Frontal cortex (tissue), 4 donors: ENCODE measurements around the gene STK17B. TPM values are rescaled to one million over a fixed set of nuclear protein-coding genes. Genes with fewer than 3 reads are reported as not detected.

Experiments
- DNase-seq, 2 donors: peaks; one replicate each; pipeline ENCODE4 v3.0.0; 2012; ENCODE audit warnings: low spot score in 2 of 2
- FAIRE-seq: peaks from 2 replicates; lab custom pipeline; 2012; peaks lifted over from hg19 to GRCh38; lab: Jason Lieb, UNC
- total RNA-seq: library from RNA; depleted of rRNA; stranded (reverse); fragments of >200 nt; gene quantifications from one replicate; pipeline ENCODE4 v1.2.3, GENCODE V29; 2014
- donor health status: control.
- donor health status: control.
- donor health status: control.

STK17B gene
- total RNA-seq, 1 donor from 2014 or later: 6.1 TPM

DNA sequence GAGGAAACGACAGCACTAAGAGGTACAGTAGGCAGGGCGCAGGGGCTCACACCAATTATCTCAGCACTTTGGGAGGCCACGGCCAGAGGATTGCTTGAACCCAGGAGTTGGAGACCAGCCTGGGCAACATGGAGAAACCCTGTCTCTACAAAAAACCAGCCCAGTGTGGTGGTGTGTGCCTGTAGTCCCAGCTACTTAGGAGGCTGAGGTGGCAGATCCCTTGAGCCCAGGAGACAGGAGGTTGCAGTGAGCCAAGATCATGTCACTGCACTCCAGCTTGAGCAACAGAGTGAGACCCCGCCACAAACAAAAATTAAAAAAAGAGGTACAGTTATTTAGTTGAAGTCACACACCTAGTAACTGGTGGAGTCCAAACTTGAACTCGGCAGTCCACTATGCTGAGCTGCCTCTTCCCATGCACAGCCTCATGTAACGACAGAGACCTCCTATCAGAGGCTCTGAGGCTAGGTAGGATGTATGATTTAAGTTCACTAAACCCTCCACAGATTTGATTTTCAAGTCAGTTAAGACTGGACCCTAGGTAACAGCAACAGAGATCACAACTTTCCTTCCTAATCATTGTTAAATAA is 8.7 kb downstream of the STK17B start:
- no peak for DNase-seq
- FAIRE-seq: no peak

DNA sequence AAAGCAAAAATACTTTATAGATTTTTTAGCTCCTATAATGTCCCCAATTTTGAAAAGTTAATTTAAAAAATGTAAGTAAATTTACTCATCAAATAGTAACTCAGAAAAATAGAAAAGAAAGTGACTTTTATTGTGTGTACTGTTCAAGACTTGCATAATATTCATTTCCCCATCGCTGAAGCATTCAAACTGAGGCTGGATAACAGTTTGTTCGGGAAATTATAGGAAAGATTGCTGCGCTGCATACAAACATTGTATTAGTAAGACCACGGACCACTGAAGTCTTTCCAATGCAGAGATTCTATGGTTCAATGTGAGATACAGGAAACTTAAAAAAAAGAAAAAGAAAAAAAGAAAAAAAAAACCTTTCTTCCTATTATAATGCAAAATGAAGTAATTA is 10.4 kb downstream of the STK17B start:
- no peak for FAIRE-seq
- DNase-seq: no peak

DNA sequence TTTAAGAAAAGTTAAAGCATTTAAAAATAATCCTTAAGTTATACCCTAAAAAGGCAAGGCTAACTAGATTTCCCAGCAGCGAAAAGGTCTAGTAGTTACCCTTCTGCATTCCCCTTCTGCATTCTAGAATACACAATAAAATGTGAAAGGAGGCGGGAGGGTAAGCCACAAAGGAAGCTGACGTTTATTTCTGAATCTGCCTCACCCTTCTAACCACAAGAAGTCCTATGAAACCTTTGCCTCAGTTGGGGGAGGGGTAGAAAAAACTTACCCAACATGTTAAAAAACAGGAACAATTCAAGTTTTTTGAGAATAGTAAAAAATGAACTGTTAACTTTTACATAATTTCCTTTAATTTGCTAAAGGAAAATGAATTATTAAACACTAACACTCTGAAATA is 11.3 kb downstream of the STK17B start:
- peak; percentile 21 for FAIRE-seq
- DNase-seq: no peak

DNA sequence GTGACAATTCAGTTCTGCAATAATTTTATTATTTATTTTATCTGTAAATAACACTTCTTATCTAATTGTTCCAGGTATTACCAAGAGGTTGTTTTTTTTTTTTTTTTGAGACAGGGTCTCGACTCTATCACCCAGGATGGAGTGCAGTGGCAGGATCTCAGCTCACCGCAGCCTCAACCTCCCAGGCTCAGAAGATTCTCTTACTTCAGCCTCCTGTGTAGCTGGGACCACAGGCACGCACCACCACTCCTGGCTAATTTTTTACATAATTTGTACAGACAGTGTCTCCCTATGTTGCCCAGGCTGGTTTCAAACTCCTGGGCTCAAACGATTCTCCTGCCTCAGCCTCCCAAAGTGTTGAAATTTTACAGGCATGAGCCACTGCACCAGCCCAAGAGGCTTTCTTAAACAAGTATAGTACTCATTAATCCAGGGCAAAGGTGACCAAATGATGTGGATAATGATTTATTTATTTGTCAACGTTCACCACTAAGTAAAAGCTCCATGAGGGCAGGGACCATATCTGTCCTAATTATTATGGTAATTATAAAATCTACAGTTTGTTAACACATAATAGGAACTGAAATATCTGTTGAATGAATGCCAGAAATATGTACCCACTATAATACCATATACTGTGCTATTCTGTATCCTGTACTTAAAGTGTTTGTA is 12.0 kb downstream of the STK17B start:
- DNase-seq: no peak
- no peak for FAIRE-seq

DNA sequence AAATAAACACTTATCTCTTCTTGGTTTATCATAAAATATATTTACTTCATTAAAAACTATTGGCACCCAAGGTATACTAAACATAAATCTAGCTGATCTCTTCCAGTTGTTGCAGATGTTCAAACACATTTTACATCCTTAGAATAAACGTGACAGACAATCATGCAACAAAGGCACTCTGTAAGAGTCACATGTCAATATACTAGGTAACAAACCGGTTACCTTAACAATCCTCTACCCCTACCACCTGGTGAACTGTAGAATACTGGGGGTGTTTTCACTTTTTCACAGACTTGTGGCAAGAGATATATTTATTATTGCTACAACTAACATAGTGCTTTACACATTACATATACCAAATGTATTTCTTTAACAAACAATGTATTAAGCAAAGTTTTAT is 15.8 kb downstream of the STK17B start:
- FAIRE-seq: no peak
- no peak for DNase-seq

DNA sequence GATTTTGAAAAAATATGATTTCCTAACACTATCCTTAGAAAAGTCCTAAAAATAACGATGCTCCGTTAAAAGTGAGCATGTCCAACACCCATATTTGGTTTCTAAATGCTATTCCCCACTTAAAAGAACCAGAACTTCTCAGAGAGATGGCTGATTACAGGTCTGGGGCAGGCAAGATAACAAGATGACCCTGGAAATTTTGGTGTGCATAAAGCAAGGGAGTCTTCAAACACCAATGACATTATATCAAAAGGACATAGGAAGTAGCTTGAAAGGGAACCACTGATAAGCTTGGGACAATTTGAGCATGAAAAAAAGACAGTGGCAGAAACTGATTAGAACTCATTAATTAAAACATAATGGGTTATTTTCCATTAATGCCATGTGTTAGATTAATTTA is 17.9 kb downstream of the STK17B start:
- no peak for DNase-seq
- FAIRE-seq: no peak

DNA sequence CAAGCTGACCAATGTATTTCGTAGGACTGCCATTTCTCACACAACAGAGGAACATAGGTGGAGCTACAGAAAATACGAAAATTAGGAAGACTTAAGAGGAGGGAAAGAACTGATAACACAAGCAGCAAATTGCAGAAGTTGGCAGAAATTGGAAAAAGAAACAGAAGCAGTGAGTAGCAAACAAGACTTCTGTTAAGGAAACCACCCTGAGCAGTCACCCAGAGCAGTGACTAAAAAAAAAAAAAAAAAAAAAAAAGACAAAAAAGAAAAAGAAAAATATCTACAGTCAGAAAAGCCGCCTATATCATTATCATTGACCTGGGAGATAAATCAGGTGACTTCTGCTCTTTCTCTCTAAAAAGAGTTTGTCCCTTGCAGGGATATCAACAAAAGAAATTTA is 21.4 kb downstream of the STK17B start:
- DNase-seq (no peak), FAIRE-seq (no peak)

DNA sequence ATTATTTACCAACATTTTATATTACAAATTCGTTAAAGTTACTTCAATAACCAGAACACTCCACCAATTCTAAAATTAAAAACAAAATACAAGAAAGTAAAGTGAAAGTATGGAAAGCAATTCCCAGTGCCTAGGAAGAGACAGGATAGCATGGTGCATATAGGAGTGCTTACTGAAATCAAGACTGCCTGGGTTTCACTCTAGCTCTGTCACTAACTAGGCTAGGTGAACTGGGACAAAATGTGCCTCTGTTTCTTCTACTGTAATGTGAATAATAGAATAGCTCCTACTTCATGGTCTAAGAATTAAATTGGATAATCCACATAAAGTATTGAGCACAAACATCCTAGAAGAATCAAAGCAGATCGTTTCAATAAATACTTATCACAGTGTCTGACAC is 22.6 kb downstream of the STK17B start:
- DNase-seq (no peak), FAIRE-seq (no peak)

DNA sequence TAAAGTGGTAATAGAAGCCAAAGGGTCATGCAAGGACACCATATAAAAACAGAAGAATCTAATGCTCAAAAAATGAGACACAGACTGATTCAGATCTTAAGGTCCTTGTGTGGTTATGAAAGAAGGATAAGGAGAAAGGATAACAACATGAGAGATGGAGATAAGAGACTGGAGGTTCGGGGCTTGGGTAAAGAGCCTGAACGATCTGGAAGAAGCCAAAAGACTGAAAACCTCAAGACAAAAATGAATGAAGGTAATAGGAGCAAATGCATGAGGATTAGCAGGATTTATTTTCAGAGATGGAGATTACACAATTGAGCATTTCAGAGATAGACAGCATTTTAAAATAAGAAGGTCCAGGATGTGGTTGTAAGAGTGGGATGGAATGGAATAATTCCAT is 26.1 kb downstream of the STK17B start:
- FAIRE-seq (no peak), DNase-seq (no peak)

DNA sequence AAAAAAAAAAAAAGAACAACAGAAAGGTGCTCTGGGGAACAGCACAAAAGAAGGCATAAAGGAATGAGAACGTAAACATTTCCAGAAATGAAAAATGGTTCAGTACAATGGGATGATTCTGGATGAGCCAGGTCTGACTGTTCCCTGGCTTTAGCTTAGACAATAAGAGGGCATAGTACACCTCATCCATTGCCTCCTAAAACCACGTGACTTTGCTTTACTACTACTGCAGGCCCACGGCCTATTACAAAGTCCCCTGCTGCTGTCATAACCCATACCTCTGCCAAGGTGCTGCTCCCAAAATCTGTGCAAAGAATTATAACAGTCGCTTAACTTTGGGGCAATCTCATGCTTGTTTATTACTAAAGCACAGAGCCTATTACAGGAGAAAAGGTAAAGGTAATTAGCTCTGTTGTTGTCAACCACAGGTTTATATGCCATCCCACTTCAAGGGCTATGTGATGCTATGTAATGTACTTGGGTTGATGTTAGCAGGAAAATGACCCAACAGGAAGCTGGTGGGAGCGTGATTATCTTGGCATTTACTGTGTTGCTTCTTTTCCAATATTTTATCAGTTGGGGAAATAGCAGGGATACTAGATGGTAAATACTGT is 26.8 kb downstream of the STK17B start:
- FAIRE-seq: no peak
- DNase-seq: no peak

DNA sequence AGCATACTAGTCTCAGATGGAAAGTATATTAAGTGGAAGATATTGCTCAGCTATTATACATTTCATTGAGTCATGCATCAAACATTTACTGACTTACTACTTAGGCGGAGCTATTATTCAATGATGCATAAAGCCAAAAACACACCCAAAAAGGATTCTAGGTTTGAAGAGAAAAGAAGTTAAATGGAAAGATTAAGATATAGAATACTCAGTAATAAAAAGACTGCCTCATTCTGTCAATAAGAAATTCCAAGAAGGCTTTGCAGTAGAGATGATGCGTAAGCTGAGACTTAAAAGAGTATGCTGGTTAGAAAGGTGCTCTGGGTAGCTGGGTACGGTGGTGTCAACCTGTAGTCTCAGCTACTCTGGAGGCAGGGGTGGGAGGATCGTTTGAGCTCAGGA is 27.6 kb downstream of the STK17B start:
- DNase-seq (no peak), FAIRE-seq (no peak)

DNA sequence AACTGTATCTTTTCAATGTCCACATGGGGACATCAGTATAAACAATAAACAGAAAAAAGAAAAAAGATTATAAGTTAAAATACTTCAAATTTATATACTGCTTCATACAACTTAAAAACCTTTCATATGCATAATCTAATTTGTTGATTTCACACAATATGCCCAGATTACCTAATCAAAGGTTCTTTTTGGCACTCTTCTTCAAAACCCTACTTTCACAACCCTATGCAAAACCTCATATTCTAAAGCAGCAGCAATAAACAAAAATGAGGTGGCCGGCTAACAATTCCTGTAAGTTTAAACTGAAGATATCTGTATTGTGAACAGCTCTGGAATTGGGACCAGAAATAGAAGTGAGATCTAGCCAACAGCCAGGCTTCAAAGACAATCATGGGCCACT is 28.6 kb downstream of the STK17B start:
- DNase-seq: no peak
- FAIRE-seq: no peak

DNA sequence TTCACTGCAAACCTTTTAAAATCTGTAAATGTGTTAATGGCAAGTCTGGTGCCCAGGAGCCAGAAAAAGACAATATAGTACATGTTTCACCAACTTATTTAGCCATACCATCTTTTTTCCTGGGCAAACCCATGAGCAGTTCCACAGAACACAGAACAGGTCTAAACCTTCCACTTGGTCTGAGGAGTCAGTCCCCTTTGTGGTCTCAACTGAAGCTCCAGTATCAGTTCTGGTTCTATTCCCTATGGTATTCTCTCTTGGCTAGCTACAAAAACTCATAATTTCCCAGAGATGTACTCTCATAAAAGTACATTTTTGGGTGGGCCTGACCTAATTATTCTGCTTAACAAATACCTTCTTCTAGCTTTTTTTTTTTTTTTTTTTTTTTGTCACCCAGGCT is 31.2 kb downstream of the STK17B start:
- DNase-seq (no peak), FAIRE-seq (no peak)

DNA sequence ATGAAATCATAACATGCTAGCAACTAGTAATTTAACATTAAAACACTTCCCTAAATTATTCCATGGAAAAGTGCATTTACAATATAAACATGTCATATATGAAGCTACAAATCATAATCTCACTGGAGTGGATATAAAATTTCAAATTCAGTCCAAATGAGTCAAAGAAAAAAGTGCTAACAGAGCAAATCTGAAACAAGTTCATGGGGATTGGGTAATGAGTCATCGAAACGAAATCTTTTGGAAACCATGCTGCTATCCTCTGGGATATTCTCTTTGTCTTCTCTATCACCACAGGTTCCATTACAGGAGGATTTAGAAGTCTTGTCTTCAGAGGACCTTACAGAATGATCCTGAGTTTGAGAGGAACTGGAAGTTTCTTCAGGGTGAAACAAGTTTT is 34.1 kb downstream of the STK17B start:
- DNase-seq (no peak), FAIRE-seq (no peak)

DNA sequence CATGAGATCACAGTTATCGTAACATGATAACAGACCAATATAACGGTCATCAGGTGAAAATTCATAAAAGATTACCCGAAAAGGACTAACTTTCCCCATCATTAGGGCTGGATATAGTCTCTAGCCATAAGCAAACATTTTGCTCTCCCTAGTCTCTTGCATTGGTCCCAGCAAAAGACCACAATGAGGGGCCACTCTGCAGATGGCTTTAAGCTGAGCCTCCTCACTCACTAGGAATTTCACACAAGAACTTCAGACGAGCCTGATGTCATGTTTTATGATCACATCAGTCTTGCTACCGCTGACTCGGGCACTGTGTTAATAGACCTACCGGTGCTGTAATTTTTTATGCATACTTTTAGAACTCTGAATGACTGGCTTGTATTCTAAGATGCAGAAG is 35.2 kb downstream of the STK17B start:
- FAIRE-seq: no peak

DNA sequence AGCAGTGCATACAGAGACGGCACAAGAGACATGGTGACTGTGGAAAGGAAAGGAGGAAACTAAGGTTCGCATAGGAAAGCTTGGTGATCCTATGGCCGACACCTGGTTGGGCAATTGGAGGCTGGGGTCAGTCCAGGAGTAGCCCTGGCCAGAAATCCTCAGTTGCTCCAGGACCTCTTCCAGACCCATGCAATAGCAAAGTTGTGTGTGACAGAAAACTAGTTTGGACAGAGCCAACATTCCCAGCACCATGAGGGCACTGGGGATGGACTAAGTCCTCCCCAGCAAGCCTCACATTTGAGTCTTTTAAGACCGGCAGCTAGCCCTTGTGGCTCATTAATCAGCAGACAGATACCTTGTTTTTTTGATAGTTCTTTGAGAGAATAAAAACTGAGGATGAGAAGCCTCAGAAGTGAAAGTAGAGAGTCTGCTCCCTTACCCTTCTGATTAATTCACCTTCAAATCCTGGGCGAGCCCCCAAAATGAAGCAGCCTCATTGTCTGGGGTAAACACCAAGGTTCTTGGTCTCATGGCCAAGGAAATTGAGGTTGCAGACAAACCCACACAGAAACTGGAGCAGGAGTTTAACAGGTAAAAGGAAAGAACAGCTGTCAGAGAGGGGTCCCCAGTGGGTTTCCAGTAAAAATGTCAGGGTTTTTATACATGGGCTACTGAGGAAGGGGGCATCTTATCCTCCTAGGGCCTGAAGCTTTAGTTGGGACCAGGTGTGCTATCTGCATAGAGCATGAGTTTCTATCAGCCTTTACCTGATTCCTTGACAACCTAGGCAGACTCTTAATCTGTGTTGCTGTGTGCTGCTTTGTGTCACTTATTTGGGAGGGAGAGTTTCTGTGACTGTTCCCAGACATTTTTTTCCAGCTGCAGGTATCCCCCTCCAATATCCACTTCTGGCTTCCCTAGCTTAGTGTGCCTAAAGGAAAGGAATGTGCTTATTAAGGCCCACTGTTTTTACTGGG is 39.1 kb downstream of the STK17B start:
- DNase-seq (no peak), FAIRE-seq (no peak)

More for the DNA sequence above, 35.2 kb downstream of the STK17B start:
- DNase-seq: no peak

DNA sequence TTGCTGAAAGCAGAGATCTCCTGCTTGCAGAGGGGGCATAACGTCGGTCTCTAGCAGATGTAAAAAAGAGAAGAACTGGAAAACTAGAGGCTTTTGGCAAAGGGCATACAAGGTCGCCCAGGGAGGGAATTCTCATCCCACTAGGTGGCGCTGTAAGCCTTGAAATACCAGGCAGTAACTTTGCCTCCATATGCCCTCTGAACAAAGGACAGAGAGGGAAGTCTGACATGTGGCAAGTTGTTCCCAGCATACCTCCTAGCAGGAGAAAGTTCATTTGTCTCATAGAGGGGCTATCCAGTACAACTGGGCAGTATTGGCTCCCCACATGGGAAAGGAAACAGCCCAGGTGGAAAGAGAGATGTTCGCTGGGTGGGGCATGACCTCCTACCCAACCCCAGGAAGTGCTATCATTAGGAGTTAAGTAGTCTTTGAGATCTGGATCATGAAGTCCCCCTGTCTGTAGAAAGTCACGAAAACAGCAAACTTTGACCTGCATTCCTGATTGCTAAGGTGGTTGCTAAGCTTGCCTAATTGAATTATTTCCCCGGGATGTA is 39.9 kb downstream of the STK17B start:
- no peak for FAIRE-seq
- DNase-seq: no peak

DNA sequence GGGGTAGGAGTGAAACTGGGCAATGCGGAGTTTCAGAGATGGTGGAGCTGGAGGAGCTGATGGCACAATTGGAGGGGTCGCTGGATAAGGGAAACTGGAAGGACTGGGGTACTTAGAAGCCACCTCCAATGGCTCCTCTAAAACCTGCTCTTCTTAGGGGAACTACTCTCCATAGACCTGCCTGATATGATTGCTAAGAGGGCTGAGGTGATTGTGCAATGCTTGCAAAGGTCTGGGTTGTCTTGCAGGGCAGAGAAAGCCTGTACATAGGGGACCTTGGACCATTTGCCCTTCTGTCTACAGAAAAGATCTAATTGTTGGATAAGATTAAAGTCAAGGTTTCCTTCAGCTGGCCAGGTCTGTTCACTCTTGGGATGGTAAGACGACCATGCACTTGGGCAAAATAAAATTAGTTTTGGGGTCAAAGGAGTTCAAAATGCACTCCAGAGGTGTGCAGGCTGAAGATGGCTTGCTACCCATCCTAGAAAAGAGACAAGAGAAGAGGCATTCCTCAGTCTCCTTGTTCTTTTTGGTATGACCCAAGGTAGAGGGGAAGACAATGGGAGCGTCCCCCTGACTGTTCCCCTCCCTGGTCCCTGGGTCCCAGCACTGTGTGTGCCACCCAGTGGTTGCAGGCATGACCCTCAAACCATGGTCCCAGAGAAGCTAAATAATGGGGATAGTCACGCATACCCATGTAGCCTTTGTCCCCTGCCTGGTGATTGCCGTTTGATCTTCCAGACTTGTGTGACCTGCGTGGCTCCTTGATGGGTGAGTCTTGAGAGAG is 41.1 kb downstream of the STK17B start:
- DNase-seq (no peak), FAIRE-seq (no peak)

DNA sequence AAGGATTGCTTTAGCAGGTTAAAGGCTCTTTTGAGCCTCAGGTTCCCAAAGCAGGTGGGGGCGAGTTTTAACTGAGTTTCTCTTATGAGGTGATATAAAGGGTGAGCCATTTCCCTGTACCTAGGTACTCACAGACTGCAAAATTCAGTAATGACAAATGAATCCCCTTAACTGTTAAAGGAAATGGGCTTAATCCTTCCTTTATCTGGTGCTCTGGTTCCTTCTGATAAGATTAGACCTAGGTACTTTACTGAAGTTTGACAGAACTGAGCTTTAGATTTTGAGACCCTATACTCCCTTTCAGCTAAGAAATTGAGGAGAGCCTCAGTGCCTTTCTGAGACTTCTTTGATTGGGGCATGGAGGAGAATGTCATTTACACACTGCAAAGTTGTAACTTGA is 42.6 kb downstream of the STK17B start:
- no peak for FAIRE-seq

More for the DNA sequence above, 42.6 kb downstream of the STK17B start:
- no peak for DNase-seq
